SHP77 treated with DMSO at 0.1 percent for 48 hours (cell line): Measurements from ENCODE around the gene ESRRA.
"Not testable (repeated sequence)": the region's sequence is repeated elsewhere in the genome, so short reads cannot be mapped to it uniquely, and the experiment has no call there.

Source experiments
- DNase-seq: peaks from one replicate; lab custom pipeline; 2025; lab: John Stamatoyannopoulos, UW

Gene ESRRA

GRCh38 chr11:64292460-64293254 lies 12.7 kb upstream of the ESRRA start:
- DNase-seq, result no peak

GRCh38 chr11:64294774-64295173 lies 10.6 kb upstream of the ESRRA start:
- no peak for DNase-seq

GRCh38 chr11:64295760-64296159 lies 9.6 kb upstream of the ESRRA start:
- DNase-seq, result no peak

- no peak for DNase-seq
Measured at GRCh38 chr11:64296236-64296635, 9.1 kb upstream of the ESRRA start.

- no peak for DNase-seq
Measured at GRCh38 chr11:64296830-64297698, 8.3 kb upstream of the ESRRA start.

- no peak for DNase-seq
Measured at GRCh38 chr11:64297699-64298358, 7.5 kb upstream of the ESRRA start.

- no peak for DNase-seq
Measured at GRCh38 chr11:64298966-64299846, 6.1 kb upstream of the ESRRA start.

GRCh38 chr11:64299847-64300648 lies 5.3 kb upstream of the ESRRA start, which contains the start of gene CATSPERZ:
CATSPERZ (plus strand) TSS chr11:64300358; CDS start chr11:64300411, 53 bp downstream.
- DNase-seq, result no peak

- DNase-seq, result no peak
Measured at GRCh38 chr11:64303109-64304031, 2.0 kb upstream of the ESRRA start.

GRCh38 chr11:64304032-64304315 lies 1.4 kb upstream of the ESRRA start:
- no peak for DNase-seq

GRCh38 chr11:64304316-64305072 lies 830 bp upstream of the ESRRA start:
- DNase-seq, result peak; percentile 92

GRCh38 chr11:64305691-64306562 lies 603 bp downstream of the ESRRA start:
- DNase-seq, result peak; percentile 45

- DNase-seq, result no peak
Measured at GRCh38 chr11:64306563-64306875, 1.2 kb downstream of the ESRRA start.

GRCh38 chr11:64306876-64307622 lies 1.7 kb downstream of the ESRRA start:
- DNase-seq, result no peak

- not testable (repeated sequence) for DNase-seq
Measured at GRCh38 chr11:64307795-64308194, 2.5 kb downstream of the ESRRA start.

GRCh38 chr11:64312947-64313346 lies 7.6 kb downstream of the ESRRA start:
- no peak for DNase-seq

GRCh38 chr11:64313491-64314145 lies 8.3 kb downstream of the ESRRA start:
- no peak for DNase-seq
